Limb (tissue), 2 donors: ENCODE measurements around the gene PPP1R37.

Source experiments
- DNase-seq, 2 donors: peaks; one replicate each; pipeline ENCODE4 v3.0.0-alpha.2; 2016; ENCODE audit errors: extremely low spot score in 2 of 2

The PPP1R37 gene

DNA sequence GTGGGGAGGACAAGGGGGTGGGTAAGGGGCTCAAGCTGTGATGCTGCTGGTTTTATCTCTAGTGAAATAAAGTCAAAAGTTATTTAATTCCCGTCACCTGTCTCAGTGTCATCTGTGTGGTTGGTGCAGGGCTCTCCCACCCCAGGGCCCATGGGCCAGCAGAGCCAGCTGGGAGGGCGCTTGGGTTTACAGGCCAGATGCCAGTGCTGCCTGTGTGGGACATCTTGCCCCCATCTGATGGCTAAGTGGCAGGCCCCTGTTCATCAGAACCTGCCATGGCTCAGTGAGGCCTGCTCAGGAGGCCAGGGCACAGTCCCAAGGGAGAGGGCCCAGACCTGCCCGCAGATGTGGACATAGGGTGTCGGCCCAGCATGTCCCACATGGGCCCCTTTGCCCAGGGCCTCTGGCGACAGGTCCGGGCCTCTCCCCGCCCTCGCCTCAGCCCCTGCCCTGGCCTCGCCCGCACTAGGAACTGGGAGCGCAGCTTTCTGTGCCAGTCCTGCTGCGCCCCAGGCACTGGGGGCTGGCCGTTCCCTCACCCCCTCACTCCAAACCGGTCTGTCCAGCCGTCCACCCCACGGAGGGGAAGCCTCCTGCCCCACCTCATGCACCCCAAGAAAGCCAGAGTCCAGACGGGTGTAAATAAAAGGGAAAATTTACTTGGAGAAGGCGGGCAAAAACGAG lies 22.0 kb upstream of the PPP1R37 start:
- DNase-seq: no peak

DNA sequence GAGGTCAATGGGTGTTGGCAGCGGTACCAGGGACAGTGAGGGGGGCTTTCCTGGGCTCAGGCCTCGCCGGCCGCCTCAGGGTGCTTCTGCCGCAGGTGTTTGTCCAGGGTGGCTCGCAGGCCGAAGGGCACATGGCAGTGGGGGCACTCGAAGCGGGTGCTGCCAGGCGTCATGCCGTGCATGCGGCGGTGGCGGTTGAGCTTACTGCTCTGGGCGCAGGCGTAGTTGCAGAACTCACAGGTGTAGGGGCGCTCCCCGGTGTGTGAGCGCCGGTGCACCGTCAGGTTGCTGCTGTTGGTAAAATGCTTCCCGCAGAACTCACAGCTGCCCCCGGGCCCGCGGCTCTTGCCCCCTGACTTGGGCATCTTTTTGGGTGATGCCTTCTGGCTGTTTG lies 21.4 kb upstream of the PPP1R37 start:
- no peak for DNase-seq

DNA sequence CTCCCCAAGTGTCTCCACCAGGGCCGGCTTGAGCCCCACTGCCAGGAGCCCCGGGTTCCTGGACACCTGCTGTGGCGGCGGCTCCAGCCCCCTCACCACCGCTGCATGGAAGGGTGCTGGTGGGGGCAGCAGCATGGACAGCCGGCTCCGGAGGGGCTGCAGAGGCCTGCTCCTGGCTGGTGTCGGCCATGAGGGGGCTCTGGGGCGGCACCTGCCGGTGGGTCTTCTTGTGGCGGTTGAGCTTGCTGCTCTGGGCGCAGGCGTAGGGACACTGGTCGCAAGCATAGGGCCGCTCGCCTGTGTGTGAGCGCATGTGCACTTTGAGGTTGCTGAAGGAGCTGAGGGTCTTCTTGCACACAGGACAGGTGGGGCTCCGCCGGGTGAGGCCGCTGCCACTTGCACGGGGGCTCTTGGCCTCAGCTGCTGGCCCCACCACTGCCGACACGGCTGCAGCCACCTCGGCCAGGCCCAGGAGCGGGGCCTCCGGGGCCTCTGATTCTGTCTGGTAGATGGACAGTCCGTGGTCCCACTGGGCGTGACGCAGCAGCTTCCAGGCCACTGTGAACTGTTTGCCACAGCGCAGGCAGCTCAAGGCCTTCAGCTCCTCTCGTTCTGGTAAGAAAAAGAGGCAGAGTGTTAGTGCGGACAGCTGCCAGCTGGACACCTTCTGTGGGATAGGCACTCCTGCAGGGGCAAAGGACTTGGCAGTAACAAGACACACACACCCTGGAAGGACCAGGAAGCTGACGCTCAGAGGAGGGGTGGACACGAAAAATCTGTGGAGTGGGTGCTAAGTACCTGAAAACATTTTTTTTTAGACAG lies 20.8 kb upstream of the PPP1R37 start:
- no peak for DNase-seq

- DNase-seq: no peak
Observed at GRCh38 chr19:45074744-45075300, 18.2 kb upstream of the PPP1R37 start.

GRCh38 chr19:45075301-45076028 lies 17.5 kb upstream of the PPP1R37 start:
- DNase-seq: peak in 1 of 2 donors; percentile 52

DNA sequence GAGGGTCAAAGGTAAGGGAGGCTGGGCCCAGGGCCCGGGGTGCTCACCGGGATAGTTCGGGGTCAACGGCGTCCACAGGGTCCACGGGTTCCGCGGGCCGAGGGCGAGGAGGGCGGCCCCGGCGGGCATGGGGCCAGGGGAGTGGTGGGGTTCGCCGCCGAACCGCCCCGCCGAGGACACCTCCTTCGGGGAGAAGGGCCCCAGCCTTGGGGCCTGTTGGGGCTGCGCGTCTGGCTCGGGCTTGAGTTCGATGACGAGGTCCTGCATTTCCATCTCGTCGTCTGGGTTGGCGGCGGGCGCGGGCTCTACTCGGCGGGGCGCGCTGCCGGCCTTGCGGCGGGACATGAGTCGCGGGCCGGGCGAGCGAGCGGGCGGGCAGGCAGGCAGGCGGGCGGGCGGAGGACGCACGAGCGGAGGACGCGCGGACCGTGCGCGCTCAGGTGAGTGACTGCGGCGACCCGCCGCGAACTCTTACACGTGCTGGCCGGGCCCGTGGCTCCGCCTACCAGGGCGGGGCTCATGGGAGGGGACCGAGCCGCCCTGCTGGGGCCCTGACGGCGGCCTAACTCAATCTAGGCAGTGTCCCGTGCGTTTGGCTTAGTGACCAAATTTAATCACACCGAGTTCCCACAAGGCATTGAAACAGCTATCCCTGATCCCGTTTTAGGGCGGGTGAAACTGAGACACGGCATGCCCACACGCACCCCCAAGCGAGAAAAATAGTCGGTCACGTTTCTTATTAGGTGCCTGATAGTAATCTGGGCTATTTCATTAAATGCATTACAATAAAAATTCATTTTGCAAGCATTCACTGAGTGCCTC lies 16.7 kb upstream of the PPP1R37 start, which contains the start of gene ZNF296:
Gene ZNF296, minus strand, starts transcription at position 450 of the 822 bp plus-strand sequence. Its CDS starts 105 bp downstream, at position 345.
- peak; percentile 7 to 65 for DNase-seq

DNA sequence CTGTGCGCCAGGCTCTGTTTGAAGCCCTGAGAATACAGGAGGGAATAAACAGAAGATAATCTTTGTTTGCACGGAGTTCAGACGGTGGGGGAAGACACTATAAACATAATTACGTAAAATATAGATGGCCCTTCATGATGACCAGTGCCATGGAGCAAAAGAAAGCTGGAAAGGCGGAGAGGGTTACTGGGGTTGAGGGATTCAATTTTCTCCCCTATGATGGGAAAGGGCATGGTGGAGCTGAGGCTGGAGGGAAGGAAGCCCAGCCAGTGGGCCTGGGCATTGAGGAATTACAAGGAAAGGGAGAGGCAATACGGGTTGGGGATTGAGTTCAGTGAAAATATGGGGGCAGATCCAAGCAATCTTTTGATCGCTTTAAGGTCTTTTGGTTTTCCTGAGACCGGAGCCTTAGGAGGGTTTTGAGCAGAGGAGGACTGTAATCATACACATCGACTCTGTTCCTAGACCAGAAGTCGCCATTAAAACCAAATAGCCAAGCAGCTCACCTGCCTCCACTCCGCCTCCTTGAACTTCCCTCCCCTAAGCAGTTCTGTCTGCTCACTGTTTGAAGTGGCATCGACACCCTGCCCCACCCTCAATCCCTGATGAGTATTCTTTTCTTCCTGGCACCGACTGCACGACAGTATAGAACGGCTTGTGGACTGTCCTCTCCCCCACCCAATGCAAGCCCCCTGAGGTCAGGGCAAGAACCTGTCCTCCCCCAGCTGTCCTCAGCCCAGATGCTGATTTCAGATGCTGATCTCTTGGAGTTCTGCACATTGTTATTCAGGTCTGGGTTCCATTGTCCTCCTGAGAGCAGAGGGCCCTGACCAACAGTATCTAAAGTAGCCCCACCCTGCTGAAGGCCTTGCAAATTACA lies 15.9 kb upstream of the PPP1R37 start:
- DNase-seq: no peak

DNA sequence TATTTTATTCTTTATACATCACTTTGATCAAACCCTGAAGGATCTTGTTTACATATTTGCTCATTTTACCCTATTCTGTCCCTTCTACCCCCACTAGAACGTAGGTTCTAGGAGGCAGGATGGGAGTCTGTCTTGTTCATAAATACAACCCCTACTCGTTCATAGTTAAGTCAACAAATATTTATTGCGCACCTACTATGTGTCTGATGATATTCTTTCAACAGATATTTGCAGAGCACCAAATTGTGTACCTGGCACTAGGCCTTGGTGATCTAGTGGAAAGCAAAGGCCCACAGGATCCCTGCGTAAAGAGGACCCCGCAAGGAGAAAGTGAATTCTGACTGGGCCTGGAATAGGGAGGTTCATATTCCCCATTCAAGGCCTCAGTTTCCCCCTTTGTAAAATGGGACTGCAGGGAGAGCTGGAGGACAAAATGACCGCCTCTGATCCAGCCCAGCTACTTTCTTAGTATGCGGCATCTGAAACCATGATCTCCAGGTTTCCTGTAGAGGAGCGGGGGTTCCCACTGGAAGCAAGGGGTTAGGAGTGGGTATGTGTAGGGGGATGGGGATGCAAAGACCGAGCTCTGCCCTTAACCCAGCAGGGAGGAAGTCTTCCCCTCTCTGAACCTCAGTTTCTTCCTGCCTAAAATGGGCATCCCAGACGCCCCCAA lies 14.5 kb upstream of the PPP1R37 start:
- DNase-seq: no peak

- peak; percentile 63 to 89 for DNase-seq
Observed at GRCh38 chr19:45079063-45079910, 13.7 kb upstream of the PPP1R37 start, which contains the start of gene GEMIN7. Gene GEMIN7 (plus strand): TSS chr19:45079260. CDS start chr19:45090115, 10,855 bp downstream.

DNA sequence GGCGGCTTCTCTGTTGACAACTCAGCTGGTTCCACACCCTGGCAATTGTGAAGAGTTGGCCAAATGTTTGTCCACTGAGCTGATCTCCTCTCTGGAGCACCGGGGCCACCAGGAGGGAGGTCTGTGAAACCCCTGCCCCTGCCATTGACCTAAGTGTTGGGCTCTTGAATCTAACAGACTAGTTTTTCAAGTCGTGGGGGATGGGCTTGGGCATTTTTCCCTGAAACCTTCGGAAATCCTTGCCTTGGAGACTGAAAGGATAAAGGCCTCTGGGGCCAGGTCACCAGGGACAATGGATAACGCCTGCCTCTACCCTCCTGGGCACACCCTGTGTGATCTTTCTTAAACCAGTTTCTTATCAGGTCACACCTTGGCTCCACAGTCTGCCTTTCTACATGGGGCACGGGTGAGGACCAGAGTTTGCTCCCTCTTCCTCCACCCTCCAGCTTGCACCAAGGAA lies 13.0 kb upstream of the PPP1R37 start:
- DNase-seq: no peak

DNA sequence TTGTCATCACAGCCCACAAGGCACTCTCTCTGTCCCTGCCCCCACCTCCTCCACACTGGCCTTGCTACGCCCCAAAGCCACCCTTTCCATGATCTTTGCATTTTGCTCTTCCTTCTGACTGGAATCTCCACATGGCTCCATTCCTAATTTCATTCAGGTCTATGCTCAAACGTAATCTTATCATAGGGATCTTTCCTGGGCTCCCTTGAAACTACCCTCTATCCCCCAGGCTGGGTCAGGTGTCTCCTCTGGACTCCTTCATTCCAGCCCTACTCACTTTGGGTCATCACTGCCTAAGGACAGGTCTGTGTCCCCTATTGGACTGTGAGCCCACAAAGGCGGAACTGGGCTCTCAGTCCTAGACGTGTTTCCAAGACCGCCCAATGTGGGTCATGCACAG lies 10.8 kb upstream of the PPP1R37 start:
- DNase-seq: no peak

- no peak for DNase-seq
Observed at GRCh38 chr19:45086480-45086879, 6.5 kb upstream of the PPP1R37 start.

DNA sequence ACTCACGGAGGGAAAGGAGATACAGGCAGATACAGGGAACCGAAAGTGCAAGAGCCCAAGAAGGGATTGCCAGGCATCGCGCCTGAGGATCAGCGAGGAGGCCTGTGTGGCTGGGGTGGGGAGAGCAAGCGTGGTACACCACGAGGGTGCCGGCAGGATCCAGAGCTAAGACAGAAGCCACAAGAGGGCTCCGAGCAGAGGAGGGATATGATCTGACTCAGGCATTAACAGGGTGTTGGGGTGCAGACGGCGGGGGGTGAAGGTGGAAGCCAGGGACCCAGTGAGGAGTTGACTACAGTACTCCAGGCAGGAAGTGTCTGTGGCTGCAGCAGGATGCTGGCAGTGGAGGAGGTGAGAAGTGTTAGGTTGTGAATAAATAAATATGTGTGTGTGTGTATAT lies 5.4 kb upstream of the PPP1R37 start:
- DNase-seq: no peak

DNA sequence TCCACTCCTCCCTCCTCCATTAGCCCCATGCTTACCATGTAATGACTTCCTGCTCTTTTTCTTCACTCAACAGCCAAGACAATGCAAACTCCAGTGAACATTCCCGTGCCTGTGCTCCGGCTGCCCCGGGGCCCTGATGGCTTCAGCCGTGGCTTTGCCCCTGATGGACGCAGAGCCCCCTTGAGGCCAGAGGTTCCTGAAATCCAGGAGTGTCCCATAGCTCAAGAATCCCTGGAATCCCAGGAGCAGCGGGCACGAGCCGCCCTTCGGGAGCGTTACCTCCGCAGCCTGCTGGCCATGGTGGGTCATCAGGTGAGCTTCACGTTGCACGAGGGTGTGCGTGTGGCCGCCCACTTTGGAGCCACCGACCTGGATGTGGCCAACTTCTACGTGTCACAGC lies 2.9 kb upstream of the PPP1R37 start:
- DNase-seq: no peak

DNA sequence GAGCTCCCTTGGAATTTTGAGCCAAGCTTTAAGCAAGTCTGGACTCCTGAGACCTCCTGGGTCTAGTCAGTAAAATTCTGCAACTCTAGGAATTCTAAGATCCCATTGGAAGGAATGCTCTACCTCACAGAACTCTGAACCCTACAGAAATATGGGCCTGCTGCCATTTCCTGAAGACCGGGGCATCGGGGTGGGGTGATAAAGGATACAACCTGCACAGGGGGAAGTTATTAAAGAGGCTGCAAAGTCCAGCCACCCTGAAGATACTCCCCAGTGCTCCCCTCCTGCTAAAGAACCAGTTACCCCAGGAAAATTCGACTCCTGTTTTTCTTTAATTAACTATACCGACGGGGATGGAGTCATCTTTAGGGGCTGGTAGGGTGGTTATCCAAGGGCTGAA lies 2.4 kb upstream of the PPP1R37 start:
- no peak for DNase-seq

GRCh38 chr19:45091031-45091923 lies 1.7 kb upstream of the PPP1R37 start:
- peak; percentile 99 for DNase-seq

- DNase-seq: no peak
Observed at GRCh38 chr19:45094137-45094536, 1.2 kb downstream of the PPP1R37 start.
